KOPT-K1 (cell line): Measurements from ENCODE around the gene PLSCR2.
"Not testable (repeated sequence)": the region's sequence is repeated elsewhere in the genome, so short reads cannot be mapped to it uniquely, and the experiment has no call there.

Experiments used
- H3K27ac ChIP-seq: fragments of 200-600 bp; sonication (generic); 2 replicates; pipeline ENCODE4 v1.5.1; 2016; ENCODE audit warnings: antibody characterized with exemption, mild to moderate bottlenecking, low read depth, low read length; ENCODE audit not compliant: poor library complexity, severe bottlenecking
- H3K36me3 ChIP-seq: fragments of 200-600 bp; sonication (generic); 2 replicates; pipeline ENCODE4 v1.5.1; 2017; ENCODE audit warnings: antibody characterized with exemption, mild to moderate bottlenecking, low read length, moderate library complexity; ENCODE audit not compliant: insufficient read depth
- H3K9me3 ChIP-seq: fragments of 200-600 bp; sonication (generic); 2 replicates; pipeline ENCODE4 v1.5.1; 2017; ENCODE audit warnings: antibody characterized with exemption, low read length, mild to moderate bottlenecking; ENCODE audit not compliant: insufficient read depth, poor library complexity, severe bottlenecking

The PLSCR2 gene

GRCh38 chr3:146497145-146497843 lies 27.9 kb upstream of the PLSCR2 start:
- H3K27ac ChIP-seq, H3K36me3 ChIP-seq: not testable (repeated sequence)
- peaks cover 12% of the 10 kb centered on the region for H3K9me3 ChIP-seq

- H3K27ac ChIP-seq = no peak overlapping the region
- H3K9me3 ChIP-seq = peaks cover 12% of the 10 kb centered on the region
- H3K36me3 ChIP-seq = no peaks in the 10 kb centered on the region
These were observed 27.4 kb upstream of the PLSCR2 start for GRCh38 chr3:146496726-146497125.

GRCh38 chr3:146496251-146496650 lies 26.9 kb upstream of the PLSCR2 start:
- H3K9me3 ChIP-seq = peaks cover 12% of the 10 kb centered on the region
- H3K27ac ChIP-seq = no peak overlapping the region
- no peaks in the 10 kb centered on the region for H3K36me3 ChIP-seq

- no peak overlapping the region for H3K27ac ChIP-seq
- H3K9me3 ChIP-seq = peaks cover 12% of the 10 kb centered on the region
- H3K36me3 ChIP-seq = no peaks in the 10 kb centered on the region
These were observed 24.4 kb upstream of the PLSCR2 start for GRCh38 chr3:146493761-146494160.

GRCh38 chr3:146493221-146493620 lies 23.9 kb upstream of the PLSCR2 start:
- Histone ChIP-seq H3K9me3 (peaks cover 12% of the 10 kb centered on the region), H3K27ac (no peak overlapping the region), H3K36me3 (no peaks in the 10 kb centered on the region)

- H3K9me3 ChIP-seq = no peaks in the 10 kb centered on the region
- H3K36me3 ChIP-seq = no peaks in the 10 kb centered on the region
- no peak overlapping the region for H3K27ac ChIP-seq
These were observed 21.9 kb upstream of the PLSCR2 start for GRCh38 chr3:146491303-146491702.

GRCh38 chr3:146485297-146485696 lies 15.9 kb upstream of the PLSCR2 start:
- H3K27ac ChIP-seq = no peak overlapping the region
- H3K9me3 ChIP-seq = no peaks in the 10 kb centered on the region
- H3K36me3 ChIP-seq = no peaks in the 10 kb centered on the region

- Histone ChIP-seq H3K27ac (no peak overlapping the region), H3K9me3 (no peaks in the 10 kb centered on the region), H3K36me3 (no peaks in the 10 kb centered on the region)
These were observed 6.9 kb upstream of the PLSCR2 start for GRCh38 chr3:146476094-146476740.

- H3K36me3 ChIP-seq, H3K27ac ChIP-seq, H3K9me3 ChIP-seq: not testable (repeated sequence)
These were observed 5.6 kb upstream of the PLSCR2 start for GRCh38 chr3:146474976-146475375.

- Histone ChIP-seq H3K9me3 (no peaks in the 10 kb centered on the region), H3K36me3 (no peaks in the 10 kb centered on the region), H3K27ac (no peak overlapping the region)
These were observed 4.4 kb upstream of the PLSCR2 start for GRCh38 chr3:146473726-146474125.

- H3K36me3 ChIP-seq = no peaks in the 10 kb centered on the region
- no peak overlapping the region for H3K27ac ChIP-seq
- H3K9me3 ChIP-seq = no peaks in the 10 kb centered on the region
These were observed 3.2 kb upstream of the PLSCR2 start for GRCh38 chr3:146472611-146473010.

GRCh38 chr3:146471012-146471411 lies 1.7 kb upstream of the PLSCR2 start:
- Histone ChIP-seq H3K9me3 (no peaks in the 10 kb centered on the region), H3K36me3 (no peaks in the 10 kb centered on the region), H3K27ac (no peak overlapping the region)

- Histone ChIP-seq H3K9me3 (no peaks in the 10 kb centered on the region), H3K36me3 (no peaks in the 10 kb centered on the region), H3K27ac (no peak overlapping the region)
These were observed 1.1 kb upstream of the PLSCR2 start for GRCh38 chr3:146470425-146470990.

GRCh38 chr3:146468671-146469149 lies 651 bp downstream of the PLSCR2 start:
- no peaks in the 10 kb centered on the region for H3K9me3 ChIP-seq
- no peaks in the 10 kb centered on the region for H3K36me3 ChIP-seq
- H3K27ac ChIP-seq = no peak overlapping the region

- H3K27ac ChIP-seq = no peak overlapping the region
- no peaks in the 10 kb centered on the region for H3K36me3 ChIP-seq
- H3K9me3 ChIP-seq = no peaks in the 10 kb centered on the region
These were observed 1.1 kb downstream of the PLSCR2 start for GRCh38 chr3:146468234-146468633.

GRCh38 chr3:146466604-146467003 lies 2.8 kb downstream of the PLSCR2 start:
- no peak overlapping the region for H3K27ac ChIP-seq
- no peaks in the 10 kb centered on the region for H3K36me3 ChIP-seq
- no peaks in the 10 kb centered on the region for H3K9me3 ChIP-seq
